ENCODE results near the gene GALE. TPM values are rescaled to one million over a fixed set of nuclear protein-coding genes. Genes with fewer than 3 reads are reported as not detected.
"Not testable (repeated sequence)": the region's sequence is repeated elsewhere in the genome, so short reads cannot be mapped to it uniquely, and the experiment has no call there.

Gene GALE
- total and polyA plus RNA-seq, 8 donors: 13.3 to 68.0 (median 19.1) TPM

DNA sequence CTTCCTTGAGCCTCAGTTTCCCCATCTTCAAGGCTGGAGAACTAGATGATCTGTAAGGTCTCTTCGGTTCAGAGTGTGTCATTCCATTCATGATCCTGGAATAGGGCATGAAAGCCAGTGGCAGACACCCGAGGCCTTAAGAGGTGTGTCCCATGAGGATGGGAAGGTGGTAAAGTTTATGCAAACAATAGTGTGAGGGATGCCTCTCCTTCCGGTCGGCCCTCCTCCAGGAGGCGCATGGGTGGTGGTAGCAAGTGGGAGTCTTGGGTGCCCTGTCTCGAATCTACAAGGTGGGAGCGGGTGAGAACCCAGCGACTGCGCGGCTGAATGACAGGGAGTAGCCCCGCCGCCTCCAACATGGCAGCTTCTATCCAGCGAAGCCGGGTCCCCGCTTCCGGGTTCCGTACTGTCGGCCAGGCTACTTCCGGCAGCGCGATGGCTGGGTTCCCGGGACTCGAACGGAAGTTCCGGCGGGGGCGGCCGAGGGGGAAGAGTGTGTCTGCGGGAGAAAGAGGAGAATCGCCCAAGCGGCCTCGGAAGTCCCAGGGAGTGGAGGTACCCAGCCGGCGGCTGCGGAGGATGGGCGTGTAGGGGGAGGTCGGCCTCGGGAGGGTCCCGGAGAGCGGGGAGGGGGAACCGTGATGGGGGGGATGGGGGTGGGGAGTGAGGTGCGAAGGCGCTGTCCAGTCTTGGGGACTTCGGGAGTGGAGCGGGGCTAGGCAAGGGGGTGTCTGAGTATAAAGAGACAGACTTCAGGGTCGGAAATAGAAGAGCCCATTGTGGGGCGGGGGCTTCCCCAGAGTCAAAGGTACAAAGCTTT is 9.6 kb downstream of the GALE start, which contains the start of gene LYPLA2:
TSS of gene LYPLA2 (plus strand) at position 450 of the 820 bp plus-strand sequence. CDS start 1,538 bp downstream, outside the sequence.
- ATAC-seq (peak; percentile 90), DNase-seq (peak; percentile 89 to 99 (median 94))
- no peak for TF ChIP-seq CTCF (IDR thresholded peaks at IDR 0.05)
- Histone ChIP-seq H3K36me3 (peaks cover 0 to 60% of the 10 kb centered on the region in 2 donors), H3K27me3 (no peaks in the 10 kb centered on the region), H3K4me3 (peak within 1 kb of the TSS; percentile 69 to 89), H3K4me1 (peaks cover 13 to 33% of the 10 kb centered on the region in 2 donors), H3K27ac (peak within 1 kb of the TSS; percentile 55 to 81), H3K9me3 (no peaks in the 10 kb centered on the region)
- intact Hi-C loops (cut with DNase I): no loop called here

DNA sequence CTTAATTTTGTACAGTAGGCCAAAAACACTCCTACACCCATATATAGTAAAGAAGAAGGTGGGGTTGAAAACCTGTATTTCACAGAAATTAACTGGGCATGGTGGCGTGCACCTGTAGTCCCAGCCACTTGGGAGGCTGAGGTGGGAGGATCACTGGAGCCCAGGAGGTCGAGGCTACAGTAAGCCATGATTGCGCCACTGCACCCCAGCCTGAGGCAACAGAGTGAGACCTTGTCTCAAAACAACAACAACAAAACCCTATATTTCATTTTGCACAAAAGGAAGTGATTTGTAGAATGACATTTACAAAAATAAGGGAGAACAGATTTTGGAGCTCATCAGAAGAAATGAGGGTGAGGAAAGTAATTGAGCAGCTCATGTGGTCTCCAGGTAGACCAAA is 11.9 kb downstream of the GALE start:
- intact Hi-C loops (cut with DNase I): no loop called here
- H3K36me3 ChIP-seq: peaks cover 0 to 59% of the 10 kb centered on the region in 2 donors
- H3K9me3 ChIP-seq: no peaks in the 10 kb centered on the region
- ATAC-seq (no peak), DNase-seq (no peak)
- H3K4me1 ChIP-seq: peaks cover 13 to 32% of the 10 kb centered on the region in 2 donors
- no peak overlapping the region for H3K4me3 ChIP-seq
- H3K27ac ChIP-seq: no peak overlapping the region
- no peak for TF ChIP-seq CTCF (IDR thresholded peaks at IDR 0.05)
- no peaks in the 10 kb centered on the region for H3K27me3 ChIP-seq

DNA sequence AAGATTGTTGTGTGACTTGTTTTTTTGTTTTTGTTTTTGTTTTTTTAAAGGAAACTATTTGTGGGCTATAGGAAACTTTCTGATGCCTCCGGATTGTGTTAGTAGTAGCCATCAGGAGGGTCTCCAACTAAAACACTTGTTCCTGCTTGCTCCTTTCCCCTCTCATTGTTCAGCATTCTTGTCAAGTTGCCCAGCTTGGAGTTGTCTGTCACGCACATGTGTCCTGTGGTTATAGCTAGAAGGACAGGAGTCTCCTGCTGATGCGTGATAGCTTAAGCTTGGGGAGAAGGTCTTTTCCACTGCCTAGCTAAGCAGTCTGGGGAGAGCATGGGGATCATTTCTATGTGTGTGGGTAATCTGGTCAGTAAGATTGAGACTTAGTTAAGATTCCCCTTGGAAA is 12.9 kb downstream of the GALE start:
- Histone ChIP-seq H3K36me3 (peaks cover 0 to 53% of the 10 kb centered on the region in 2 donors), H3K9me3 (no peaks in the 10 kb centered on the region), H3K4me3 (no peak overlapping the region), H3K4me1 (peaks cover 10 to 22% of the 10 kb centered on the region in 2 donors), H3K27me3 (no peaks in the 10 kb centered on the region), H3K27ac (no peak overlapping the region)
- DNase-seq (no peak), ATAC-seq (no peak)
- intact Hi-C loops (cut with DNase I): no loop called here
- TF ChIP-seq CTCF (IDR thresholded peaks at IDR 0.05): no peak

DNA sequence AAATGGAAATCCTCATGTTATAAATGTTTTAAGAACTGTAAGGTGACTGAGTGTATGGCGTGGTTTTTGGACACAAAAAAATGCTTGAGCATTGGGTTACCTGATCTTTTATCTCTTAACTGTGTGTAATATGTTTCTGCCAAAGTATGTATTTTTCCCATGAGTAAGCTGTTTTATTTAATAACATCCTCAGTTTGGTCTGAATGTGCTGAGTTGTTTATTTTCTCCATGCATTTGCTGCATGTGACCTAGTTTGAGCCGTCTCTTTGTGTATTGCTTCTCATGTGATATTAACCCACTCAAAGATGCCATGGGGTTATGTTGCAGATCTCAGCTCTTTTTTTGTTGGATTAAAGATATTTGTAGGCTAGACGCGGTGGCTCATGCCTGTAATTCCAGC is 15.7 kb downstream of the GALE start:
- ATAC-seq: no peak
- Histone ChIP-seq H3K4me1 (peaks cover 2 to 14% of the 10 kb centered on the region in 2 donors), H3K27me3 (no peaks in the 10 kb centered on the region), H3K27ac (peak overlapping the region in 1 of 2 donors; percentile 13), H3K9me3 (no peaks in the 10 kb centered on the region), H3K36me3 (peaks cover 0 to 69% of the 10 kb centered on the region in 2 donors), H3K4me3 (no peak overlapping the region)
- TF ChIP-seq CTCF (IDR thresholded peaks at IDR 0.05): no peak
- intact Hi-C loops (cut with DNase I): no loop called here
- DNase-seq: no peak

GRCh38 chr1:23783141-23783540 is 17.4 kb downstream of the GALE start:
- H3K9me3 ChIP-seq; H3K27ac ChIP-seq; intact Hi-C loops (cut with DNase I); H3K4me3 ChIP-seq; ATAC-seq; H3K27me3 ChIP-seq; DNase-seq: not testable (repeated sequence)
- H3K36me3 ChIP-seq: peaks cover 0 to 63% of the 10 kb centered on the region in 2 donors
- peaks cover 12 to 26% of the 10 kb centered on the region in 2 donors for H3K4me1 ChIP-seq
